Measurements from ENCODE around the gene APBB2.

APBB2 gene

GRCh38 chr4:40978548-40978947 lies 235.8 kb downstream of the APBB2 start:
- DNase-seq (ENCODE audit: low read depth, low spot score), result no peak

GRCh38 chr4:40976343-40976742 lies 238.0 kb downstream of the APBB2 start:
- DNase-seq (ENCODE audit: low read depth, low spot score), result peak; percentile 74

DNA sequence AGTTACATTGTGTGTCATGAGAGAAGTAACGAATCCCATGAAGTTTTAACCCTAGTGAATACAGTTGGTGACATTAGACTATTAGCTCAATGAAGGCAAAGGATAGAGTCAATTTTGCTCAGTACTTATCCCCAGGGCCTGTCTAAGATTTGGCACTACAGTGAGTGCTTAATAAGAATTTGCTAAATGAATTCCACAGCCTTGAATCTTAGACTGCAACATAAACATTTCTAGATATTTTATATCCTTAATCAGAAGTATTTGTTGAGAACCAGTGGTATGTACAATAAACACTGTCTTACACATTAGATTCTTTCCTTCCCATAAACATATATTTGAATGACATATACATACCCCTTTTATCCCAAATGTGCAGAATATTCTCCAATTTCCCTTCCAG lies 241.6 kb downstream of the APBB2 start:
- DNase-seq (ENCODE audit: low read depth, low spot score), result no peak

DNA sequence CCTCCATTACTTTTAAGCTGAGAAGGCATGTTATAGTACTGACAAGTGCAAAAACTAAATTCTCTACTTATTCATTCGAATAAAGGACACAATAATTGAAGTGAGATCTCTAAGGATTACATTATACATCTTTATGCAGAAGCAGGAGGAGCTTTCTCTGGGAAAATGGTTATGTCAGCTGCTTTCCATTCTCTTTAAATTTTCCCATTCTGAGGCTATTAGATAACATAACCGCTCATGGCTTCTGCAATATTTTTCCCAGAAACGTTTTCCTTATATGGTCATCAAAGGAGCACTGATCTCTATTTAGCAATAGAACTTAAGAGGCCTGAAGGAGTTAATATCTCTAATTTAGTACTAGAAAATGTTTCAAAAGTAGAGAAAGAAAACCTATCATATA lies 243.0 kb downstream of the APBB2 start:
- no peak for DNase-seq (ENCODE audit: low read depth, low spot score)

GRCh38 chr4:40969501-40969900 lies 244.8 kb downstream of the APBB2 start:
- DNase-seq (ENCODE audit: low read depth, low spot score), result no peak

DNA sequence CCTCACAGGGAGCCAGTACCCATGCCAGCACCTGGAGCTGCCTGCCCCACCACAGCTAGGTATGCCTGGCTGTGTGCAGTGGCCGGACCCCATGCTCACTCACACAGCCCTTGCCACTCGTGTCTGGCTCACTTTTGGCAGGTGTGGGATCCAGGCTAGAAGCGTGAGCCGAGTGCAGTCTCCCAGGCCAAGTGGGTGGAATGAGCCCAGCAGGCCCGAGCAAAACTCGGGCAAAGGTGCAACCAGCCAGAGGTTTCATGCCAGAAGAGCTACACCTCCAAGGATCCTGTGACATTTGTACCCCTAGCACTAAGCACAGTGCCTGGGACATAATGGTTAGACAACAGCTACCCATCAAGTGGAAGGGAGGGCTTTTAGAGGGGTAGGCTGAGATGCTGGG lies 246.8 kb downstream of the APBB2 start:
- no peak for DNase-seq (ENCODE audit: low read depth, low spot score)

- DNase-seq (ENCODE audit: low read depth, low spot score), result no peak
Observed at GRCh38 chr4:40966091-40966490, 248.3 kb downstream of the APBB2 start.

- DNase-seq (ENCODE audit: low read depth, low spot score), result peak; percentile 14
Observed at GRCh38 chr4:40963897-40964478, 250.4 kb downstream of the APBB2 start.

DNA sequence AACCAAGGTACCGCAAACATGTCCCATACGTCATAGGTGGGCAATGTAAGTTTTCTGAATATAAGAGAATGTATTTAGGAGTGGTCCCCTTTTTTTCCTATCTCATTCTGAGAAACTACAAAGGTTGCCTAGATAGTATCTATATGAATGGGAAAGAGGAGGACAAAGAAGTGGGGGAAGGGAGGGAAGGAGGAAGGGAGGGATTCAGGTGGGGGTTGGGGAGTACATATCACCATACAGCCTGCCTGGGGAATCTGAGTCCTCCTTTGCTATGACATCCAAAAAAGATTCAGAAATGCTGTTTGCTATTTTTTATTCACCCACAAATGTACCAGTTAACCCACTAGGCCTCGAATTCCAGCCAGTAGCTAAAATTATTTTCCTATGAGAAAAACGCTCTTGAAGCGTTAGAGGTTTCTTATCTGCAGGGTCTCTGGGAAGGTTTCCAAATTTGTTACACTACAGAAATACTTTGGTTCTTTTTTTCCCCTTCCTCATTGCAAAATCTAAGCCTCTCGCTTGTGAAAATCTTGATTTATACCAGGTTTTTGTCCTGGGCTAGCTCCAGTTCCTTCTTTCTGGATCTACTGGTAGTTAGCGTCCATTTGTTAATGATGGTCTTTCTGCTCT lies 251.7 kb downstream of the APBB2 start:
- peak; percentile 57 for DNase-seq (ENCODE audit: low read depth, low spot score)

DNA sequence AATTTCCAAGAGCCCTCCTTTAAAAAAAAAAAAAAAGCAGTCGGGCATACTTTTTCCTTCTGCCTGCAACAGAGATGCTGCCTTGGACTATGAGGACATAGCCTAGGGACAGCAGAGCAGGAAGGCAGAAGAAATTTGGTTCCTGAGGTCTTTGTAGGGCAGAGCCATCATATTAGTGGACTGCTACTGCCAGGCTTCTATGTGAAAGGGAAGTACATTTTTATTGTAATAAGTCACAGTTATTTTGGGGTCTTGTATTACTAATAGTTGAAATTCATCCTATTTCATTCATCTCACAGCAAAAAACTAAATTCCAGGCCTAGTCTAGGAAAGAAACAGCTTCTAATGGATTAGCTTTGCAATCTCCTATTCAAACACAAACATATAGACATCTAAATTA lies 253.4 kb downstream of the APBB2 start:
- no peak for DNase-seq (ENCODE audit: low read depth, low spot score)

DNA sequence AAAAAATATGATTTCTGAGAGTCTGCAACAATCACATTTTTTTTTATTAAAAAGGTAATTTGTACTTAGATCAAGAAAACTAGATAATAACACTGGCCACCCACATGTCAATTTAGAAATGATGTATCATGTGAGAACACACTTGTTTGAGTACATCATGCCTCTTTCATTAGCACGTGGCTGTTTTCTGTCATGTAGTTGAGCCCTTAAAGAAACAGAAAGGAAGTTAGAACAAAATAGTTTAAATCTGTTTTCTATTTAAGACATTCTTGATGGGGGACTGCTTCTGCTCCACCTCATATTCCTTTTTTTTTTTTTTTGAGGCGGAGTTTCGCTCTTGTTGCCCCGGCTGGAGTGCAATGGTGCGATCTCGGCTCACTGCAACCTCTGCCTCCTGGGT lies 257.1 kb downstream of the APBB2 start:
- no peak for DNase-seq (ENCODE audit: low read depth, low spot score)

- DNase-seq (ENCODE audit: low read depth, low spot score), result no peak
Observed at GRCh38 chr4:40956721-40957255, 257.6 kb downstream of the APBB2 start.

- DNase-seq (ENCODE audit: low read depth, low spot score), result no peak
Observed at GRCh38 chr4:40954088-40954668, 260.2 kb downstream of the APBB2 start.

DNA sequence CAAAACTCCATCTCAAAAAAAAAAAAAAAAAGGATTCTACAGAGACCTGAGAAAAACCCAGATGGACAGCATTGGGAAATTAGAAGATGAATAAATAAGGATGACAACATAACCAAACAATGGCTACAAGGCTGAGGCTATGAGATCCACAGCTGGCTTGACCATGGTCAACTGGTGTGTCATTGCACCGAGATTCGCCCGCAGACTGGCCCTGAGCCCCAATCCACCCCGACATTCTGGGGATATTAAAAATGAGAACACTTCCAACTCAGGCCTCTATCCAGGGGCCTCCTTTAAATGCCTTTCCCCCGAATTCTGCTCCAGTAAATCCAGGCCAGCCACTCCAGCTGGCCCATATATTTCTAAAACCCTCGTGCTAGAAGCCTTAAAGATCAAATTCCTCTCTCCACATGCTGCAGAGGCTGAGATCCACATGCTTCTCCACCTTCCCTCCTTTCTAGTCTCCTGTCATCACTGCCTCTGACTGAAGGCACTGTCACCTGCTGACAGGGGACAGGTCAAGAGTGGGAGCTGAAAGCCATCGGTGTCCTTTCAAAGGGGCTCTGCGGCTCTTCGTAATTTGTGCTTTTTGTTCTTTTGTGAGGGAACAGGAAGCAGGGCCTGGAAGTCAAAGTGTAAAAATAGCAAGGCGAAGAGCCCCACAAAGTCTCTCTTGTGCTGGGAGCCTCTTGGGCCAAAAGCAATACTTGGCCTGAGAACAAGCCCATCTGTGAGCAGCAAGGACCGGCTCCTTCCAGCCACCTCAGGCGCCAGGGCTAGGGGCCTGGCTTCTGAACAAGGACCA lies 260.9 kb downstream of the APBB2 start:
- DNase-seq (ENCODE audit: low read depth, low spot score), result no peak

DNA sequence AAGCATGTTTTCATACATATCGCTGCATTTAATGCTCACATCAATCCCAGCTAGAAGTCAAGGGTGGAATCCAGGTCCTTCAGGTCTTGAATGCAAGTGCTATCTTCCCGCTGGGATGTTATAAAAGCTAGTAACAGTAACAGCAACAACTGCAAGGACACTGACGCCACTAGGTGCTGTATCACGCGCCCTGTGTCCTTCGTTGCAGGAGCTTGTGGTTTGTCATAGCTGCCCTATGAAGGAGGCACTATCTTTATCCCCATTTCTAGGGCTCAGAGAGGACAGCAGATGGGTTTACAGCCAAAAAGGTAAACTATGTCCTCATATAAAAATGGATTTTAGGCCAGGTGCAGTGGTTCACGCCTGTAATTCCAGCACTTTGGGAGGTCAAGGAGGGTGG lies 261.7 kb downstream of the APBB2 start:
- no peak for DNase-seq (ENCODE audit: low read depth, low spot score)

GRCh38 chr4:40952217-40952616 lies 262.1 kb downstream of the APBB2 start:
- no peak for DNase-seq (ENCODE audit: low read depth, low spot score)

DNA sequence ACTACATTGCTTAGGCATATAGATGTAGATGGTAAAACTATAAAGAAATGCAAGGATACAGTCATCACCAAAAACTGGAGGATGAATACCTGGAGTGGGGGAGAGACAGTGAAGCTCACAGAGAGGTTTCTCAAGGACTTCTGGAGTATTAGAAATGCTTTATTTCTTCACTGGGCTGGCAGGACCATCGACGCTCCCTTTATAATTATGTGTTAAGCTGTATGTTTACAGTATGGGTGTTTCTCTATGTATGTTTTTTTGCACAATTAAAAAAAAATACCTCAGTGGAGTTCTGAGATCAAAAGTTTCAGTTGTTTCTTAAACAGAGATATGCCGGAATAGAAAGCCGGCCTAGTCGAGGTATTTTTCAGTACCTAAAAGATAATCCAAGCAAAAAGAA lies 263.3 kb downstream of the APBB2 start:
- no peak for DNase-seq (ENCODE audit: low read depth, low spot score)

DNA sequence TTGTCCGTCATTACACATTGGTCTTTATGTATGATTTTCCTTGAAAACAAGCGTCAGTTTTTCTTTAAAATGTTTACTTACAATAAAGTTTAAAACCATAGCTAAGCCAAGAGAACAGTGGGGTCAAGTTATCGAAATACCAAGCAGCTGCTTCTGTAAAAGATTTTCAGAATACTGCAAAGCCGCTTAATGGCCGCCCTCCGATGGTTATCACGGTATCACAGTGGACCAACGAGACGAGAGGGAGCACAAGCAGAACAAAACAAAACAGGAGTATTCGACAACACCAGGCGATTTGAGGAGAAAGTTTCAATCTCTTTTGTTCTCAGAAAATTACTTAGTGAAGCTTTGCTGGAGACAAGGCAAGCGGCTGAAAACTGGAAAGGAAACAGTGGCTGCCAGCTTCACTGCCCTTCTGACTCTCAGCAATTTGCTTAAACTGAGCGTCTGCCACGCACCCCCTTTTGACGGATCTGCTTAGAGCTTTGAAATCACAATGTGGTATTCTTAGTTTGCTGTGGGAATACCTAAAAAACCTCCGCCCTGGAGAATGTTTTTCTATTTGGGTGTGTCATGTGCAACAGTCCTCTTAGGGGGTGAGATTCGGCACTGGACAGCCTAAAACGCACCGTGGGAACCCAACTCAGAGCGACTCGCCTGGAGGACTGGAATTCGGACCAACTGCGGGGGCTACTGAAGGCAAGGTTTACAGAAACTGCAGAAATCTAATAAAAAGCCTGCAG lies 264.8 kb downstream of the APBB2 start:
- no peak for DNase-seq (ENCODE audit: low read depth, low spot score)

DNA sequence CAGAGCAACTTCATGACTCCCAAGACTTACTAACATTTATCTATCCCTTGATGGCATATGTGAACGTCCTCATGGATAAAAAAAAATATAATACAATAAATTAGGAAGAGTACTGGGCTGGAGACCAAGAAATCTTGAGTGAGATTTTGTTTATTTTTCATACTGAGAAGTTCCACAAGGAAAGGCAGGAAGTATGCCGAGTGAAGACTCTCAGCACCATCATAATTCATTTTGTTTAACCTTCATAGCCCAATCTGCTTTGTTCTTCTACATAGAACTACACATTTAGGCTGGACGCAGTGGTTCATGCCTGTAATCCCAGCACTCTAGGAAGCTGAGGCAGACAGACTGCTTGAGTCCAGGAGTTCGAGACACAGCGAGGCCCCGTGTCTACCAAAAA lies 266.3 kb downstream of the APBB2 start:
- no peak for DNase-seq (ENCODE audit: low read depth, low spot score)

- no peak for DNase-seq (ENCODE audit: low read depth, low spot score)
Observed at GRCh38 chr4:40946652-40947051, 267.7 kb downstream of the APBB2 start.

- no peak for DNase-seq (ENCODE audit: low read depth, low spot score)
Observed at GRCh38 chr4:40940756-40941155, 273.6 kb downstream of the APBB2 start.

- no peak for DNase-seq (ENCODE audit: low read depth, low spot score)
Observed at GRCh38 chr4:40940317-40940741, 274.0 kb downstream of the APBB2 start.
